H1 (cell line): ENCODE measurements around the gene NTN5. TPM values are rescaled to one million over a fixed set of nuclear protein-coding genes. Genes with fewer than 3 reads are reported as not detected.

Experiments used
- BCL11A ChIP-seq, 2 experiments: IDR thresholded peaks; one replicate each; pipeline ENCODE4 v1.6.1; 2011; ENCODE audit warnings: low read depth in 2 of 2, low read length in 2 of 2, mild to moderate bottlenecking in 2 of 2
- CEBPB ChIP-seq: IDR thresholded peaks from 2 replicates; pipeline ENCODE4 v1.6.1; 2012; ENCODE audit warnings: low read depth, low read length
- CREB1 ChIP-seq: IDR thresholded peaks from 2 replicates; pipeline ENCODE4 v1.6.1; 2012; ENCODE audit warnings: inconsistent platforms
- HDAC2 ChIP-seq, 2 experiments: fragments of 300-600 bp in 1 of 2; sonication (generic) in 1 of 2; IDR thresholded peaks; 2 replicates each; pipeline ENCODE4 v1.6.1; 2011 to 2012; ENCODE audit warnings: low read depth in 2 of 2, low read length in 2 of 2, mild to moderate bottlenecking in 2 of 2, moderate library complexity in 2 of 2, borderline replicate concordance in 1 of 2, inconsistent platforms in 1 of 2
- HDAC6 ChIP-seq: IDR thresholded peaks from one replicate; pipeline ENCODE4 v1.7.1; 2012; ENCODE audit warnings: low read depth, mild to moderate bottlenecking, inconsistent platforms, low read length, moderate library complexity
- KDM1A ChIP-seq: fragments of 200-600, 300-600 bp; sonication (generic); IDR thresholded peaks from 2 replicates; pipeline ENCODE4 v1.7.1; 2016; ENCODE audit warnings: mild to moderate bottlenecking, low read length, borderline replicate concordance
- KDM5A ChIP-seq: fragments of 200-600 bp; IDR thresholded peaks from 2 replicates; pipeline ENCODE4 v1.7.1; 2012; ENCODE audit warnings: mild to moderate bottlenecking, low read length, inconsistent platforms, mixed read lengths
- NANOG ChIP-seq: IDR thresholded peaks from 2 replicates; pipeline ENCODE4 v1.6.1; 2011; ENCODE audit warnings: low read length, low read depth, mild to moderate bottlenecking, inconsistent platforms; ENCODE audit not compliant: insufficient read depth, poor library complexity, severe bottlenecking
- POLR2A ChIP-seq, 2 experiments: IDR thresholded peaks; 1 replicate in 1 of 2; 2 replicates in 1 of 2; pipeline ENCODE4 v1.6.1; 2011; ENCODE audit warnings: low read depth in 2 of 2, low read length in 2 of 2, mild to moderate bottlenecking in 2 of 2; ENCODE audit errors: control extremely low read depth in 1 of 2
- RBBP5 ChIP-seq: IDR thresholded peaks from 2 replicates; pipeline ENCODE4 v1.7.1; 2012; ENCODE audit warnings: low read depth, mild to moderate bottlenecking, inconsistent platforms, low read length, moderate library complexity, borderline replicate concordance
- SAP30 ChIP-seq: fragments of 300-600 bp; sonication (generic); IDR thresholded peaks from 2 replicates; pipeline ENCODE4 v1.7.1; 2012; ENCODE audit warnings: low read length, moderate library complexity, mild to moderate bottlenecking, inconsistent platforms; ENCODE audit not compliant: insufficient read depth, insufficient replicate concordance
- SIN3A ChIP-seq, 2 experiments: IDR thresholded peaks in 1 of 2; conservative IDR thresholded peaks in 1 of 2; 2 replicates each; pipeline ENCODE4 v1.6.1; 2011 to 2012; ENCODE audit warnings: low read length in 2 of 2, improper control_type of control experiment in 1 of 2, low read depth in 1 of 2, mild to moderate bottlenecking in 1 of 2
- SP4 ChIP-seq: IDR thresholded peaks from 2 replicates; pipeline ENCODE4 v1.6.1; 2012; ENCODE audit warnings: low read length, inconsistent platforms
- TCF12 ChIP-seq: IDR thresholded peaks from 2 replicates; pipeline ENCODE4 v1.6.1; 2011; ENCODE audit warnings: low read depth, mild to moderate bottlenecking, low read length
- YY1 ChIP-seq: IDR thresholded peaks from 2 replicates; pipeline ENCODE4 v1.6.1; 2011; ENCODE audit warnings: low read depth, mild to moderate bottlenecking, low read length
- ZNF274 ChIP-seq: IDR thresholded peaks from 2 replicates; pipeline ENCODE4 v1.7.0; 2012; ENCODE audit warnings: low read length, borderline replicate concordance; ENCODE audit errors: extremely low read depth
- polyA plus RNA-seq, 7 experiments: library from polyadenylated mRNA; depleted of rRNA in 3 of 7; stranded (reverse) in 5 of 7; unstranded in 2 of 7; fragments of >200 nt in 5 of 7; fragments of 200-250 nt in 2 of 7; gene quantifications; 1 replicate in 5 of 7; 2 replicates in 1 of 7; 4 replicates in 1 of 7; pipeline versions ENCODE4 v1.2.1 to v1.2.3, GENCODE V29; 2011 to 2013; ENCODE audit warnings: missing spikeins in 2 of 7, mixed read lengths in 2 of 7
- total RNA-seq: library from RNA; stranded (reverse); fragmentation: NEBNext Ultra II Directional; extraction: Animal tissue kit (Norgen Biotek cat#: 25700); gene quantifications from 2 replicates; pipeline ENCODE4 v1.2.1, GENCODE V29; 2021
- TF ChIP-seq, protein P1 (sequence below), 3 experiments: IDR thresholded peaks; 1 replicate in 2 of 3; 2 replicates in 1 of 3; pipeline versions ENCODE4 v1.5.1 to v1.6.1; 2011; ENCODE audit warnings: low read length in 3 of 3, mild to moderate bottlenecking in 3 of 3, inconsistent platforms in 2 of 3, low read depth in 1 of 3, moderate library complexity in 1 of 3; ENCODE audit not compliant: insufficient read depth in 1 of 3; ENCODE audit errors: control extremely low read depth in 1 of 3
- TF ChIP-seq, protein P2 (sequence below): IDR thresholded peaks from 2 replicates; pipeline ENCODE4 v1.6.1; 2012; ENCODE audit warnings: inconsistent platforms
- TF ChIP-seq, protein P3 (sequence below): IDR thresholded peaks from 2 replicates; pipeline ENCODE4 v1.6.1; 2011; ENCODE audit warnings: low read length, improper control_type of control experiment

The NTN5 gene
- total and polyA plus RNA-seq, 2 of the 8 experiments (the other 6 are each of a cell fraction or from before 2014, with no cell fraction given), result 0.47 to 0.85 TPM

DNA sequence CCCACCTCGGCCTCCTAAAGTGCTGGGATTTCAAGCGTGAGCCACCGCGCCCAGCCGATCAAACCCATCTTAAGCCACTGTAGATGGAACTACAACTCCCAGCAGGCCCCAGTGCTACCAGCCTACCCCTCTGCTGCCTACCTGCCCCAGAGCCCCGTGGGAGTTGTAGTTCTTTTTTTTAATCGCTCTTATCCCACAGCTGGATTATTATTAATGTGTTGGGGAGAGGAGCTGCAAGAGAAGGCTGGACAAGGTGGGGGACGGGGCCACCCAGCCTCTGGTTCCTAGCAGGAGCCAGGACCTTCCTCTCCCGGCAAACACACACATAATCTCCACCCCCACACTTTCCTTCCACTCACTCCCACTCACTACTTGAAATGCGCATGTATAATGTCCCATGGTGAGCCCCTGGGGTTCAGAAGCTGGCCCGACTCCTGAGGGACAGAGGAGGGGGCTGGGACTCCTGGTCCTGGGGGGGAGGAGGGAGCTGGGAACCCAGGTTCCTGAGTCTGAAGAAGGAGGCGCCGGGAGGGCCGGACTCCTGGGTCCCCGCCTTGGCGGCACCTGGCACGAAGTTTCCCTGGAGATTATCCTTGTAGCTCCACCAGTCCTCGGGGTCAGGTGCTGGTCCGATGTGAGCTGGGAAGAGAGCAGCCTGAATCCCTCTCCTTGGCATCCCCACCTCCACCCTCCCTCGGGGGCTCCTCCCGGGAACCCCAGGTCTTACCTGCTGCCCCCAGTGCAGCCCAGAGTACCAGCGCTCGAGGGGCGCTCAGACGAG, 27.8 kb downstream of the NTN5 start (continued):
- TF ChIP-seq BCL11A (IDR thresholded peaks at IDR 0.05; ENCODE audit: low read depth in 2 of 2, low read length in 2 of 2), result no peak
- TF ChIP-seq TCF12, result no peak
- TF ChIP-seq, protein P1, sequence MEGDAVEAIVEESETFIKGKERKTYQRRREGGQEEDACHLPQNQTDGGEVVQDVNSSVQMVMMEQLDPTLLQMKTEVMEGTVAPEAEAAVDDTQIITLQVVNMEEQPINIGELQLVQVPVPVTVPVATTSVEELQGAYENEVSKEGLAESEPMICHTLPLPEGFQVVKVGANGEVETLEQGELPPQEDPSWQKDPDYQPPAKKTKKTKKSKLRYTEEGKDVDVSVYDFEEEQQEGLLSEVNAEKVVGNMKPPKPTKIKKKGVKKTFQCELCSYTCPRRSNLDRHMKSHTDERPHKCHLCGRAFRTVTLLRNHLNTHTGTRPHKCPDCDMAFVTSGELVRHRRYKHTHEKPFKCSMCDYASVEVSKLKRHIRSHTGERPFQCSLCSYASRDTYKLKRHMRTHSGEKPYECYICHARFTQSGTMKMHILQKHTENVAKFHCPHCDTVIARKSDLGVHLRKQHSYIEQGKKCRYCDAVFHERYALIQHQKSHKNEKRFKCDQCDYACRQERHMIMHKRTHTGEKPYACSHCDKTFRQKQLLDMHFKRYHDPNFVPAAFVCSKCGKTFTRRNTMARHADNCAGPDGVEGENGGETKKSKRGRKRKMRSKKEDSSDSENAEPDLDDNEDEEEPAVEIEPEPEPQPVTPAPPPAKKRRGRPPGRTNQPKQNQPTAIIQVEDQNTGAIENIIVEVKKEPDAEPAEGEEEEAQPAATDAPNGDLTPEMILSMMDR (IDR thresholded peaks at IDR 0.05; ENCODE audit: control extremely low read depth in 1 of 3, insufficient read depth in 1 of 3, low read depth in 1 of 3, low read length in 3 of 3), result no peak
- TF ChIP-seq POLR2A (IDR thresholded peaks at IDR 0.05; ENCODE audit: control extremely low read depth in 1 of 2, low read depth in 2 of 2, low read length in 2 of 2), result no peak
- no peak for TF ChIP-seq SP4
- no peak; the same call in 1 of the 2 replicates for TF ChIP-seq RBBP5
- no peak for TF ChIP-seq KDM5A
- TF ChIP-seq HDAC6, result no peak
- TF ChIP-seq SIN3A (conservative IDR thresholded peaks at IDR 0.05 in 1 of 2, IDR thresholded peaks at IDR 0.05 in 1 of 2; ENCODE audit: low read depth in 1 of 2, low read length in 2 of 2), result peak in 1 of 2 experiments; percentile 77; a peak in 1 of 4 replicates
- TF ChIP-seq SAP30, result no peak
- peak in 1 of 2 experiments; percentile 58; a peak in 1 of 4 replicates for TF ChIP-seq HDAC2 (IDR thresholded peaks at IDR 0.05; ENCODE audit: borderline replicate concordance in 1 of 2, low read depth in 2 of 2, low read length in 2 of 2)
- TF ChIP-seq, protein P2, sequence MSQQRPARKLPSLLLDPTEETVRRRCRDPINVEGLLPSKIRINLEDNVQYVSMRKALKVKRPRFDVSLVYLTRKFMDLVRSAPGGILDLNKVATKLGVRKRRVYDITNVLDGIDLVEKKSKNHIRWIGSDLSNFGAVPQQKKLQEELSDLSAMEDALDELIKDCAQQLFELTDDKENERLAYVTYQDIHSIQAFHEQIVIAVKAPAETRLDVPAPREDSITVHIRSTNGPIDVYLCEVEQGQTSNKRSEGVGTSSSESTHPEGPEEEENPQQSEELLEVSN, result no peak
- TF ChIP-seq ZNF274, result no peak
- no peak for TF ChIP-seq CEBPB
- no peak for TF ChIP-seq KDM1A
- 0 out of 2 replicates have a peak, but pooled peaks have one; percentile 14 for TF ChIP-seq CREB1
- no peak for TF ChIP-seq YY1
- TF ChIP-seq NANOG, result peak; percentile 35
- TF ChIP-seq, protein P3, sequence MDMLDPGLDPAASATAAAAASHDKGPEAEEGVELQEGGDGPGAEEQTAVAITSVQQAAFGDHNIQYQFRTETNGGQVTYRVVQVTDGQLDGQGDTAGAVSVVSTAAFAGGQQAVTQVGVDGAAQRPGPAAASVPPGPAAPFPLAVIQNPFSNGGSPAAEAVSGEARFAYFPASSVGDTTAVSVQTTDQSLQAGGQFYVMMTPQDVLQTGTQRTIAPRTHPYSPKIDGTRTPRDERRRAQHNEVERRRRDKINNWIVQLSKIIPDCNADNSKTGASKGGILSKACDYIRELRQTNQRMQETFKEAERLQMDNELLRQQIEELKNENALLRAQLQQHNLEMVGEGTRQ, result no peak
